ENCODE results near the gene VPS8.

- TF ChIP-seq POLR2A (IDR thresholded peaks at IDR 0.05; ENCODE audit: borderline replicate concordance, extremely low read depth, insufficient read depth, insufficient read length): no peak
- TF ChIP-seq POLR2AphosphoS5 (IDR thresholded peaks at IDR 0.05; ENCODE audit: low read depth, low read length): no peak
- TF ChIP-seq EGR1 (IDR thresholded peaks at IDR 0.05; ENCODE audit: low read depth): no peak
- TF ChIP-seq CTCF (IDR thresholded peaks at IDR 0.05 in 2 of 3, conservative IDR thresholded peaks at IDR 0.05 in 1 of 3; ENCODE audit: borderline replicate concordance in 1 of 3, insufficient read depth in 1 of 3, low read depth in 2 of 3, low read length in 2 of 3): no peak
- no peak for TF ChIP-seq ZNF274 (IDR thresholded peaks at IDR 0.05; ENCODE audit: low read depth, low read length)
- TF ChIP-seq EZH2phosphoT487 (IDR thresholded peaks at IDR 0.05; ENCODE audit: borderline replicate concordance): no peak
- no peak for TF ChIP-seq MAX (IDR thresholded peaks at IDR 0.05)
- no peak for TF ChIP-seq SRF (IDR thresholded peaks at IDR 0.05; ENCODE audit: low read depth)
- TF ChIP-seq REST (IDR thresholded peaks at IDR 0.05; ENCODE audit: low read depth): no peak
These were observed 130.8 kb downstream of the VPS8 start for GRCh38 chr3:184942735-184943134.

Measured in HCT116 (cell line).